ENCODE measurements around the gene MGA.
"Not testable (repeated sequence)": the region's sequence is repeated elsewhere in the genome, so short reads cannot be mapped to it uniquely, and the experiment has no call there.

Gene MGA

GRCh38 chr15:41735046-41735445 is 74.8 kb downstream of the MGA start:
- no peak for TF ChIP-seq CREB5 (CRISPR knock-in tag; IDR thresholded peaks at IDR 0.05; ENCODE audit: low read depth)
- ATAC-seq: no peak

- not testable (repeated sequence) for ATAC-seq
Measured at GRCh38 chr15:41735492-41735891, 75.3 kb downstream of the MGA start.

GRCh38 chr15:41746802-41747201 is 86.6 kb downstream of the MGA start:
- no peak for ATAC-seq
- TF ChIP-seq SNAI2 (CRISPR knock-in tag; IDR thresholded peaks at IDR 0.05) (no peak), ZNF70 (CRISPR knock-in tag; IDR thresholded peaks at IDR 0.05) (no peak), ARNTL (CRISPR knock-in tag; IDR thresholded peaks at IDR 0.05; ENCODE audit: borderline replicate concordance, low read depth) (no peak)

- no peak for ATAC-seq
- TF ChIP-seq CSDC2 (CRISPR knock-in tag; IDR thresholded peaks at IDR 0.05): no peak
- TF ChIP-seq BACH2 (CRISPR knock-in tag; IDR thresholded peaks at IDR 0.05; ENCODE audit: borderline replicate concordance): no peak
- no peak for TF ChIP-seq PATZ1 (CRISPR knock-in tag; IDR thresholded peaks at IDR 0.05; ENCODE audit: borderline replicate concordance)
- no peak for TF ChIP-seq ZNF565 (CRISPR knock-in tag; conservative IDR thresholded peaks at IDR 0.05; ENCODE audit: low read depth)
- no peak for TF ChIP-seq ZNF70 (CRISPR knock-in tag; IDR thresholded peaks at IDR 0.05)
- TF ChIP-seq GLIS3 (CRISPR knock-in tag; IDR thresholded peaks at IDR 0.05): no peak
- no peak for TF ChIP-seq ESRRG (CRISPR knock-in tag; IDR thresholded peaks at IDR 0.05)
- no peak for TF ChIP-seq ARNTL (CRISPR knock-in tag; IDR thresholded peaks at IDR 0.05; ENCODE audit: borderline replicate concordance, low read depth)
- TF ChIP-seq PPARA (CRISPR knock-in tag; IDR thresholded peaks at IDR 0.05; ENCODE audit: borderline replicate concordance): no peak
- no peak for TF ChIP-seq SNAI2 (CRISPR knock-in tag; IDR thresholded peaks at IDR 0.05)
- TF ChIP-seq TCF4 (CRISPR knock-in tag; IDR thresholded peaks at IDR 0.05; ENCODE audit: borderline replicate concordance): no peak
- TF ChIP-seq POU6F1 (CRISPR knock-in tag; IDR thresholded peaks at IDR 0.05; ENCODE audit: borderline replicate concordance, low read depth): no peak
- TF ChIP-seq CREB5 (CRISPR knock-in tag; IDR thresholded peaks at IDR 0.05; ENCODE audit: low read depth): no peak
- TF ChIP-seq RARB (CRISPR knock-in tag; IDR thresholded peaks at IDR 0.05): no peak
- TF ChIP-seq ZC3H10 (CRISPR knock-in tag; IDR thresholded peaks at IDR 0.05): no peak
- TF ChIP-seq CSRNP3 (CRISPR knock-in tag; IDR thresholded peaks at IDR 0.05): no peak
- TF ChIP-seq TSHZ2 (CRISPR knock-in tag; IDR thresholded peaks at IDR 0.05): no peak
- TF ChIP-seq OSR1 (CRISPR knock-in tag; IDR thresholded peaks at IDR 0.05): no peak
- no peak for TF ChIP-seq ISL1 (CRISPR knock-in tag; IDR thresholded peaks at IDR 0.05)
Measured at GRCh38 chr15:41756198-41756597, 96.0 kb downstream of the MGA start.

All from SK-N-SH treated with all-trans-retinoic acid at 6 μM for 48 hours (cell line).